SK-N-SH treated with all-trans-retinoic acid at 6 μM for 48 hours (cell line): ENCODE results near the gene ATG10.

Experiments used
- ATAC-seq: fragments of 200-7000 bp; cut with Tn5 transposase; 3 replicates; pipeline ENCODE4 v1.9.1; 2020; ENCODE audit warnings: mild to moderate bottlenecking, moderate library complexity
- ARNTL ChIP-seq: fragments of 450-650 bp; formaldehyde crosslinking; IDR thresholded peaks from 2 replicates; pipeline ENCODE4 v1.5.0; 2020; ENCODE audit warnings: low read depth, mild to moderate bottlenecking, moderate library complexity, borderline replicate concordance
- BACH2 ChIP-seq: fragments of 250-450 bp; sonication (Bioruptor Pico); IDR thresholded peaks from 2 replicates; pipeline ENCODE4 v1.9.0; 2021; ENCODE audit warnings: mild to moderate bottlenecking, borderline replicate concordance
- CREB5 ChIP-seq: fragments of 250-450 bp; sonication (Bioruptor Pico); IDR thresholded peaks from 2 replicates; pipeline ENCODE4 v1.5.1; 2020; ENCODE audit warnings: low read depth, mild to moderate bottlenecking, moderate library complexity
- CSDC2 ChIP-seq: fragments of 250-450 bp; sonication (Bioruptor Pico); IDR thresholded peaks from 2 replicates; pipeline ENCODE4 v1.5.0; 2020; ENCODE audit warnings: mild to moderate bottlenecking, moderate library complexity
- CSRNP3 ChIP-seq: fragments of 250-450 bp; sonication (Bioruptor Pico); IDR thresholded peaks from 2 replicates; pipeline ENCODE4 v1.5.1; 2021; ENCODE audit warnings: mild to moderate bottlenecking, moderate library complexity
- GLIS3 ChIP-seq: fragments of 250-450 bp; sonication (Bioruptor Pico); IDR thresholded peaks from 2 replicates; pipeline ENCODE4 v1.5.0; 2020; ENCODE audit warnings: mild to moderate bottlenecking, moderate library complexity
- ISL1 ChIP-seq: fragments of 250-450 bp; sonication (Bioruptor Pico); IDR thresholded peaks from 2 replicates; pipeline ENCODE4 v2.1.2; 2022; ENCODE audit warnings: mild to moderate bottlenecking, moderate library complexity
- OSR1 ChIP-seq: fragments of 250-450 bp; sonication (Bioruptor Pico); IDR thresholded peaks from 2 replicates; pipeline ENCODE4 v1.8.0; 2022; ENCODE audit warnings: moderate library complexity, mild to moderate bottlenecking, inconsistent platforms
- PATZ1 ChIP-seq: fragments of 250-450 bp; sonication (Bioruptor Pico); IDR thresholded peaks from 2 replicates; pipeline ENCODE4 v1.8.0; 2020; ENCODE audit warnings: mild to moderate bottlenecking, moderate library complexity, borderline replicate concordance
- POU6F1 ChIP-seq: fragments of 250-450 bp; sonication (Bioruptor Pico); IDR thresholded peaks from 2 replicates; pipeline ENCODE4 v1.8.0; 2021; ENCODE audit warnings: low read depth, mild to moderate bottlenecking, moderate library complexity, borderline replicate concordance
- PPARA ChIP-seq: fragments of 250-450 bp; sonication (Bioruptor Pico); IDR thresholded peaks from 2 replicates; pipeline ENCODE4 v1.5.0; 2020; ENCODE audit warnings: mild to moderate bottlenecking, borderline replicate concordance
- SNAI2 ChIP-seq: fragments of 250-450 bp; sonication (Bioruptor Pico); IDR thresholded peaks from 2 replicates; pipeline ENCODE4 v1.5.0; 2020; ENCODE audit warnings: mild to moderate bottlenecking, moderate library complexity
- TCF4 ChIP-seq: fragments of 250-450 bp; sonication (Bioruptor Pico); IDR thresholded peaks from 2 replicates; pipeline ENCODE4 v1.8.0; 2021; ENCODE audit warnings: mild to moderate bottlenecking, moderate library complexity, borderline replicate concordance
- TOX ChIP-seq: fragments of 250-450 bp; sonication (Bioruptor Pico); IDR thresholded peaks from 2 replicates; pipeline ENCODE4 v1.8.0; 2021; ENCODE audit warnings: mild to moderate bottlenecking, moderate library complexity, borderline replicate concordance
- TSHZ2 ChIP-seq: fragments of 250-450 bp; sonication (Bioruptor Pico); IDR thresholded peaks from 2 replicates; pipeline ENCODE4 v1.5.0; 2020; ENCODE audit warnings: mild to moderate bottlenecking, moderate library complexity
- ZC3H10 ChIP-seq: fragments of 250-450 bp; sonication (Bioruptor Pico); IDR thresholded peaks from 2 replicates; pipeline ENCODE4 v1.5.1; 2021; ENCODE audit warnings: mild to moderate bottlenecking, moderate library complexity
- ZFP3 ChIP-seq: fragments of 250-450 bp; sonication (Bioruptor Pico); IDR thresholded peaks from 2 replicates; pipeline ENCODE4 v1.5.0; 2020; ENCODE audit warnings: mild to moderate bottlenecking, moderate library complexity
- ZFP30 ChIP-seq: fragments of 450-650 bp; formaldehyde crosslinking; IDR thresholded peaks from 2 replicates; pipeline ENCODE4 v1.5.0; 2022; ENCODE audit warnings: mild to moderate bottlenecking, moderate library complexity
- ZNF565 ChIP-seq: fragments of 450-650 bp; formaldehyde crosslinking; conservative IDR thresholded peaks from 2 replicates; pipeline ENCODE4 v1.5.0; 2020; ENCODE audit warnings: low read depth, mild to moderate bottlenecking, moderate library complexity
- ZNF70 ChIP-seq: fragments of 450-650 bp; formaldehyde crosslinking; IDR thresholded peaks from 2 replicates; pipeline ENCODE4 v1.5.0; 2020; ENCODE audit warnings: mild to moderate bottlenecking, moderate library complexity
- ZNF8 ChIP-seq: fragments of 450-650 bp; formaldehyde crosslinking; IDR thresholded peaks from 2 replicates; pipeline ENCODE4 v1.5.0; 2020; ENCODE audit warnings: mild to moderate bottlenecking, moderate library complexity

Gene ATG10

GRCh38 chr5:82045554-82046275, 73.9 kb downstream of the ATG10 start:
- peak; percentile 89 for ATAC-seq
- TF ChIP-seq CSRNP3 (no peak), OSR1 (CRISPR knock-in tag) (no peak), GLIS3 (no peak), ISL1 (CRISPR knock-in tag) (no peak), ZNF8 (no peak), TSHZ2 (CRISPR knock-in tag) (no peak)

- no peak for TF ChIP-seq ZNF565 (CRISPR knock-in tag)
- no peak for TF ChIP-seq GLIS3
- TF ChIP-seq ARNTL (CRISPR knock-in tag) = no peak
- TF ChIP-seq TCF4 (CRISPR knock-in tag) = no peak
- no peak for TF ChIP-seq SNAI2
- no peak for TF ChIP-seq PPARA
- no peak for TF ChIP-seq POU6F1 (CRISPR knock-in tag)
- TF ChIP-seq PATZ1 (CRISPR knock-in tag) = no peak
- TF ChIP-seq OSR1 (CRISPR knock-in tag) = no peak
- TF ChIP-seq TOX (CRISPR knock-in tag) = no peak
- TF ChIP-seq ZNF8 = no peak
- TF ChIP-seq ZC3H10 (CRISPR knock-in tag) = no peak
- no peak; the same call in 2 of the 3 replicates for ATAC-seq
Measured at GRCh38 chr5:82046276-82046647, 74.4 kb downstream of the ATG10 start.

- no peak for TF ChIP-seq ZNF70 (CRISPR knock-in tag)
- no peak for TF ChIP-seq BACH2
- TF ChIP-seq PPARA = no peak
- no peak for TF ChIP-seq ZC3H10 (CRISPR knock-in tag)
- TF ChIP-seq, all 23 proteins: peak for 0
- ATAC-seq = no peak
Measured at GRCh38 chr5:82050955-82051354, 79.1 kb downstream of the ATG10 start.

- no peak for ATAC-seq
- TF ChIP-seq ZNF70 (CRISPR knock-in tag) (no peak), ZFP3 (CRISPR knock-in tag) (no peak), GLIS3 (no peak), PPARA (no peak), CSDC2 (no peak), ZNF565 (CRISPR knock-in tag) (no peak), CREB5 (no peak), SNAI2 (no peak), TSHZ2 (CRISPR knock-in tag) (no peak), TOX (CRISPR knock-in tag) (no peak), CSRNP3 (no peak), ZFP30 (CRISPR knock-in tag) (no peak)
Measured at GRCh38 chr5:82054004-82054710, 82.3 kb downstream of the ATG10 start.
